OCI-LY1 (cell line): ENCODE measurements around the gene DOK5.

Experiments used
- H2AFZ ChIP-seq: fragments of 200-600 bp; sonication (generic), shearing (Covaris generic); 2 replicates; pipeline ENCODE4 v1.6.0; 2014; ENCODE audit warnings: antibody characterized with exemption, mild to moderate bottlenecking, low read length
- H3F3A ChIP-seq: fragments of 200-600 bp; sonication (generic), shearing (Covaris generic); 2 replicates; pipeline ENCODE4 v1.6.0; 2014; ENCODE audit warnings: mild to moderate bottlenecking, antibody characterized with exemption, low read length, moderate library complexity; ENCODE audit not compliant: insufficient read depth
- H3K27ac ChIP-seq: fragments of 200-600 bp; sonication (generic); 2 replicates; pipeline ENCODE4 v1.5.1; 2014; ENCODE audit warnings: low read length, mixed run types, mild to moderate bottlenecking, low read depth; ENCODE audit not compliant: poor library complexity, severe bottlenecking
- H3K27me3 ChIP-seq: fragments of 200-600 bp; sonication (generic); 2 replicates; pipeline ENCODE4 v1.6.0; 2014; ENCODE audit warnings: antibody characterized with exemption, mild to moderate bottlenecking, low read length, moderate library complexity; ENCODE audit not compliant: insufficient read depth
- H3K36me3 ChIP-seq: fragments of 200-600 bp; sonication (generic); 2 replicates; pipeline ENCODE4 v1.6.1; 2014; ENCODE audit warnings: mild to moderate bottlenecking, antibody characterized with exemption, low read length, moderate library complexity, mixed read lengths; ENCODE audit not compliant: insufficient read depth
- H3K4me1 ChIP-seq: fragments of 200-600 bp; sonication (generic); 2 replicates; pipeline ENCODE4 v1.5.1; 2014; ENCODE audit warnings: mild to moderate bottlenecking, low read length, moderate library complexity; ENCODE audit not compliant: insufficient read depth, severe bottlenecking
- H3K4me2 ChIP-seq: fragments of 200-600 bp; sonication (generic), shearing (Covaris generic); 2 replicates; pipeline ENCODE4 v1.6.1; 2014; ENCODE audit warnings: low read length
- H3K4me3 ChIP-seq: fragments of 200-600 bp; sonication (generic); 2 replicates; pipeline ENCODE4 v1.5.1; 2014; ENCODE audit warnings: low read length, low read depth, mild to moderate bottlenecking, mixed read lengths; ENCODE audit not compliant: poor library complexity, severe bottlenecking
- H3K79me2 ChIP-seq: fragments of 200-600 bp; shearing (Covaris generic); 2 replicates; pipeline ENCODE4 v1.6.1; 2016; ENCODE audit warnings: mixed run types, low read length, mixed read lengths; ENCODE audit not compliant: insufficient read depth
- H3K9ac ChIP-seq: fragments of 200-600 bp; sonication (generic), shearing (Covaris generic); 2 replicates; pipeline ENCODE4 v1.6.1; 2014; ENCODE audit warnings: mild to moderate bottlenecking, low read length, mixed read lengths
- H3K9me2 ChIP-seq: fragments of 200-600 bp; sonication (generic), shearing (Covaris generic); 2 replicates; pipeline ENCODE4 v1.6.1; 2014; ENCODE audit warnings: low read depth, mild to moderate bottlenecking, low read length, mixed read lengths
- H3K9me3 ChIP-seq: fragments of 200-600 bp; shearing (Covaris generic); 2 replicates; pipeline ENCODE4 v1.6.1; 2014; ENCODE audit warnings: low read length, mixed read lengths
- H4K20me1 ChIP-seq: fragments of 200-600 bp; sonication (generic), shearing (Covaris generic); 2 replicates; pipeline ENCODE4 v1.6.0; 2016; ENCODE audit warnings: mild to moderate bottlenecking, low read length; ENCODE audit not compliant: insufficient read depth
- CTCF ChIP-seq: fragments of 200-600 bp; sonication (generic), shearing (Covaris generic); IDR thresholded peaks from 2 replicates; pipeline ENCODE4 v1.5.1; 2017; ENCODE audit warnings: mild to moderate bottlenecking, antibody characterized with exemption, low read length, moderate library complexity, mixed read lengths
- EZH2 ChIP-seq: fragments of 200-600 bp; sonication (generic), shearing (Covaris generic); IDR thresholded peaks from 2 replicates; pipeline ENCODE4 v1.8.0; 2017; ENCODE audit warnings: borderline replicate concordance, mixed run types, mild to moderate bottlenecking, antibody characterized with exemption, low read length, moderate library complexity, mixed read lengths

DOK5 gene

GRCh38 chr20:54554006-54554405 is 78.6 kb downstream of the DOK5 start:
- Histone ChIP-seq H4K20me1 (no peaks in the 10 kb centered on the region), H3K27me3 (no peaks in the 10 kb centered on the region), H3K9ac (no peak overlapping the region), H3K9me2 (no peaks in the 10 kb centered on the region), H3K36me3 (no peaks in the 10 kb centered on the region), H3K79me2 (no peaks in the 10 kb centered on the region), H2AFZ (no peak overlapping the region), H3K27ac (no peak overlapping the region), H3K4me3 (no peak overlapping the region), H3F3A (no peaks in the 10 kb centered on the region), H3K9me3 (no peaks in the 10 kb centered on the region), H3K4me1 (no peaks in the 10 kb centered on the region), H3K4me2 (no peak overlapping the region)
- TF ChIP-seq EZH2 (no peak), CTCF (no peak)

GRCh38 chr20:54555150-54555549 is 79.8 kb downstream of the DOK5 start:
- Histone ChIP-seq H2AFZ (no peak overlapping the region), H3K79me2 (no peaks in the 10 kb centered on the region), H3K9me2 (no peaks in the 10 kb centered on the region), H3K27me3 (no peaks in the 10 kb centered on the region), H3K4me3 (no peak overlapping the region), H3F3A (no peaks in the 10 kb centered on the region), H3K4me1 (no peaks in the 10 kb centered on the region), H3K4me2 (no peak overlapping the region), H4K20me1 (no peaks in the 10 kb centered on the region), H3K9me3 (no peaks in the 10 kb centered on the region), H3K9ac (no peak overlapping the region), H3K36me3 (no peaks in the 10 kb centered on the region), H3K27ac (no peak overlapping the region)
- no peak for TF ChIP-seq EZH2

GRCh38 chr20:54556406-54556805 is 81.0 kb downstream of the DOK5 start:
- Histone ChIP-seq H3K36me3 (no peaks in the 10 kb centered on the region), H3F3A (no peaks in the 10 kb centered on the region), H4K20me1 (no peaks in the 10 kb centered on the region), H3K9me2 (no peaks in the 10 kb centered on the region), H3K27me3 (no peaks in the 10 kb centered on the region), H3K9ac (no peak overlapping the region), H3K4me1 (no peaks in the 10 kb centered on the region), H2AFZ (no peak overlapping the region), H3K9me3 (no peaks in the 10 kb centered on the region), H3K79me2 (no peaks in the 10 kb centered on the region), H3K4me2 (no peak overlapping the region), H3K27ac (no peak overlapping the region), H3K4me3 (no peak overlapping the region)
- TF ChIP-seq EZH2 (no peak), CTCF (no peak)

- Histone ChIP-seq H3F3A (no peaks in the 10 kb centered on the region), H3K79me2 (no peaks in the 10 kb centered on the region), H3K4me2 (no peak overlapping the region), H3K36me3 (no peaks in the 10 kb centered on the region), H3K9ac (no peak overlapping the region), H3K4me1 (no peaks in the 10 kb centered on the region), H3K27ac (no peak overlapping the region), H3K27me3 (no peaks in the 10 kb centered on the region), H3K4me3 (no peak overlapping the region), H2AFZ (no peak overlapping the region), H3K9me2 (no peaks in the 10 kb centered on the region), H4K20me1 (no peaks in the 10 kb centered on the region), H3K9me3 (no peaks in the 10 kb centered on the region)
- TF ChIP-seq EZH2 = no peak
- TF ChIP-seq CTCF = no peak
Measured at GRCh38 chr20:54557806-54558590, 82.6 kb downstream of the DOK5 start.
